Gastroesophageal sphincter (tissue), 3 donors: ENCODE data around the gene EXOC4.

ENCODE experiments used
- CTCF ChIP-seq, 4 experiments: fragments of 200-600 bp in 2 of 4; fragments of 450-650 bp in 2 of 4; sonication (generic) in 1 of 4; IDR thresholded peaks; one replicate each; pipeline ENCODE4 v1.5.1; 2017 to 2019; ENCODE audit warnings: antibody characterized with exemption in 4 of 4, mild to moderate bottlenecking in 2 of 4, moderate library complexity in 2 of 4
- POLR2AphosphoS5 ChIP-seq: sonication (generic); formaldehyde crosslinking; IDR thresholded peaks from one replicate; pipeline ENCODE4 v1.6.1; 2017; ENCODE audit warnings: antibody characterized with exemption

- TF ChIP-seq POLR2AphosphoS5 (no peak), CTCF (IDR thresholded peaks at IDR 0.05) (no peak)
Observed at GRCh38 chr7:133586253-133586652, 333.4 kb downstream of the EXOC4 start.
